Vagina (tissue), 2 donors: ENCODE measurements around the gene JAK2. TPM values are rescaled to one million over a fixed set of nuclear protein-coding genes. Genes with fewer than 3 reads are reported as not detected.
"Not testable (repeated sequence)": the region's sequence is repeated elsewhere in the genome, so short reads cannot be mapped to it uniquely, and the experiment has no call there.

Source experiments
- DNase-seq, 2 donors: peaks; one replicate each; pipeline ENCODE4 v3.0.0-alpha.2; 2017; ENCODE audit errors: extremely low spot score in 2 of 2
- H3K27ac ChIP-seq: fragments of 200-600 bp; sonication (generic); one replicate; pipeline ENCODE4 v1.5.1; 2019
- H3K27me3 ChIP-seq: fragments of 200-600 bp; sonication (generic); one replicate; pipeline ENCODE4 v1.5.1; 2019
- H3K36me3 ChIP-seq, 2 donors: fragments of 200-600 bp; sonication (generic); one replicate each; pipeline ENCODE4 v1.5.1; 2017 to 2019
- H3K4me1 ChIP-seq: fragments of 200-600 bp; sonication (generic); one replicate; pipeline ENCODE4 v1.5.1; 2019
- H3K4me3 ChIP-seq, 2 donors: fragments of 200-600 bp; sonication (generic); 1 replicate in 1 of 2; 2 replicates in 1 of 2; pipeline ENCODE4 v1.5.1; 2016 to 2019
- H3K9me3 ChIP-seq: fragments of 200-600 bp; sonication (generic); one replicate; pipeline ENCODE4 v1.5.1; 2019
- CTCF ChIP-seq, 3 experiments: fragments of 450-650 bp in 2 of 3; fragments of 200-600 bp in 1 of 3; sonication (generic) in 1 of 3; IDR thresholded peaks; one replicate each; pipeline ENCODE4 v1.5.1; 2017 to 2019; ENCODE audit warnings: antibody characterized with exemption in 3 of 3, mild to moderate bottlenecking in 2 of 3, moderate library complexity in 2 of 3
- POLR2A ChIP-seq, 2 donors: fragments of 450-650 bp; IDR thresholded peaks; one replicate each; pipeline ENCODE4 v1.6.1; 2017; ENCODE audit warnings: antibody characterized with exemption in 2 of 2, mild to moderate bottlenecking in 2 of 2, moderate library complexity in 2 of 2
- POLR2AphosphoS5 ChIP-seq, 2 donors: sonication (generic); formaldehyde crosslinking; IDR thresholded peaks; one replicate each; pipeline ENCODE4 v1.9.0; 2017; ENCODE audit warnings: antibody characterized with exemption in 2 of 2, mild to moderate bottlenecking in 2 of 2, low read depth in 1 of 2; ENCODE audit not compliant: insufficient read depth in 1 of 2
- intact Hi-C: fragments of 100-400 bp; cut with DNase I; formaldehyde crosslinking; loops from one replicate; pipeline ENCODE4 v1.15.1; 2023
- total RNA-seq: library from RNA; depleted of rRNA; stranded (reverse); fragments of >200 nt; gene quantifications from one replicate; pipeline ENCODE4 v1.2.3, GENCODE V29; 2016

The JAK2 gene
- total RNA-seq, 1 donor from 2014 or later, result 25.8 TPM

- DNase-seq, result no peak
These were observed 104.7 kb downstream of the JAK2 start for GRCh38 chr9:5089737-5090136.

DNA sequence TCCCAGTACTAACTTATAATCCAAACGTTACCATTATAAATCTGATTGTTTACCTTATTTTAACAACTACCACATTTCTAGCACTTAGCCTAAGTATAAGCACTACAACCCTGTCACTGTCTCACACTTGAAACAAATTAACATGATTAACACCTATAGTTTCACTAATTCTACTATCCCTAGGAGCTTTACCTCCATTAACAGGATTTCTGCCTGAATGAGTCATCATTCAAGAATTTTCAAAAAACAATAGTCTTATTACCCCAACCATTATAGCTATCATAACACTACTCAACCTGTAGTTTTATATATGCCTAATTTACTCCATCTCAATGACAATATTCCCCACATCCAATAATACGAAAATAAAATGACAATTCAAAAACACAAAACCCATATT, 110.7 kb downstream of the JAK2 start:
- Histone ChIP-seq H3K36me3 (peaks cover 0 to 2% of the 10 kb centered on the region in 2 donors), H3K4me1 (no peaks in the 10 kb centered on the region), H3K27ac (no peak overlapping the region), H3K9me3 (no peaks in the 10 kb centered on the region), H3K27me3 (no peaks in the 10 kb centered on the region), H3K4me3 (no peak overlapping the region)
- intact Hi-C loops, result no loop called here
- TF ChIP-seq CTCF (IDR thresholded peaks at IDR 0.05), result no peak
- no peak for TF ChIP-seq POLR2A (IDR thresholded peaks at IDR 0.05)
- no peak for TF ChIP-seq POLR2AphosphoS5 (IDR thresholded peaks at IDR 0.05; ENCODE audit: insufficient read depth in 1 of 2, low read depth in 1 of 2)
- DNase-seq, result no peak

More at GRCh38 chr9:5089737-5090136, 104.7 kb downstream of the JAK2 start:
- Histone ChIP-seq H3K9me3 (no peaks in the 10 kb centered on the region), H3K4me3 (no peak overlapping the region), H3K36me3 (peaks cover 0 to 25% of the 10 kb centered on the region in 2 donors), H3K27me3 (no peaks in the 10 kb centered on the region), H3K27ac (no peak overlapping the region), H3K4me1 (no peaks in the 10 kb centered on the region)
- intact Hi-C loops, result no loop called here
- TF ChIP-seq CTCF (IDR thresholded peaks at IDR 0.05) (no peak), POLR2A (IDR thresholded peaks at IDR 0.05) (no peak), POLR2AphosphoS5 (IDR thresholded peaks at IDR 0.05; ENCODE audit: insufficient read depth in 1 of 2, low read depth in 1 of 2) (no peak)

GRCh38 chr9:5099466-5099865, 114.4 kb downstream of the JAK2 start:
- H3K4me1 ChIP-seq, result no peaks in the 10 kb centered on the region
- DNase-seq, result no peak
- H3K27me3 ChIP-seq, result no peaks in the 10 kb centered on the region
- H3K36me3 ChIP-seq, result peaks cover 0 to 16% of the 10 kb centered on the region in 2 donors
- no peaks in the 10 kb centered on the region for H3K9me3 ChIP-seq
- no peak overlapping the region for H3K27ac ChIP-seq
- H3K4me3 ChIP-seq, result no peak overlapping the region
- TF ChIP-seq CTCF (IDR thresholded peaks at IDR 0.05) (no peak), POLR2AphosphoS5 (IDR thresholded peaks at IDR 0.05; ENCODE audit: insufficient read depth in 1 of 2, low read depth in 1 of 2) (no peak), POLR2A (IDR thresholded peaks at IDR 0.05) (no peak)
- intact Hi-C loops, result no loop called here

GRCh38 chr9:5101127-5101526, 116.1 kb downstream of the JAK2 start:
- H3K27ac ChIP-seq, H3K4me3 ChIP-seq, intact Hi-C loops: not testable (repeated sequence)

DNA sequence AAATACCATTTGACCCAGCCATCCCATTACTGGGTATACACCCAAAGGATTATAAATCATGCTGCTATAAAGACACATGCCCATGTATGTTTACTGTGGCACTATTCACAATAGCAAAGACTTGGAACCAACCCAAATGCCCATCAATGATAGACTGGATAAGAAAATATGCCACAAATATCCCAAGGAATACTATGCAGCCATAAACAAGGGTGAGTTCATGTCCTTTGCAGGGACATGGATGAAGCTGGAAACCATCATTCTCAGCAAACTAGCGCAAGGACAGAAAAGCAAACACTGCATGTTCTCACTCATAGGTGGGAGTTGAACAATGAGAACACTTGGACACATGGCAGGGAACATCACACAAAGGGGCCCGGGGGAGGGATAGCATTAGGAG, 121.4 kb downstream of the JAK2 start:
- H3K4me1 ChIP-seq, H3K27ac ChIP-seq, DNase-seq, H3K36me3 ChIP-seq, H3K9me3 ChIP-seq, intact Hi-C loops, H3K27me3 ChIP-seq, H3K4me3 ChIP-seq: not testable (repeated sequence)

More at GRCh38 chr9:5101127-5101526, 116.1 kb downstream of the JAK2 start:
- not testable (repeated sequence) for H3K4me1 ChIP-seq, DNase-seq, H3K9me3 ChIP-seq, H3K27me3 ChIP-seq
- peaks cover 0 to 16% of the 10 kb centered on the region in 2 donors for H3K36me3 ChIP-seq

GRCh38 chr9:5110867-5111681, 126.0 kb downstream of the JAK2 start:
- Histone ChIP-seq H3K36me3 (peaks cover 0 to 14% of the 10 kb centered on the region in 2 donors), H3K4me1 (no peaks in the 10 kb centered on the region), H3K27me3 (no peaks in the 10 kb centered on the region), H3K27ac (no peak overlapping the region), H3K9me3 (peaks cover 6% of the 10 kb centered on the region), H3K4me3 (no peak overlapping the region)
- no peak for DNase-seq
- intact Hi-C loops, result no loop called here
- TF ChIP-seq POLR2A (IDR thresholded peaks at IDR 0.05), result no peak
- TF ChIP-seq POLR2AphosphoS5 (IDR thresholded peaks at IDR 0.05; ENCODE audit: insufficient read depth in 1 of 2, low read depth in 1 of 2), result no peak
- no peak for TF ChIP-seq CTCF (IDR thresholded peaks at IDR 0.05)
